Measurements from ENCODE around the gene LAMA2.

Gene LAMA2

DNA sequence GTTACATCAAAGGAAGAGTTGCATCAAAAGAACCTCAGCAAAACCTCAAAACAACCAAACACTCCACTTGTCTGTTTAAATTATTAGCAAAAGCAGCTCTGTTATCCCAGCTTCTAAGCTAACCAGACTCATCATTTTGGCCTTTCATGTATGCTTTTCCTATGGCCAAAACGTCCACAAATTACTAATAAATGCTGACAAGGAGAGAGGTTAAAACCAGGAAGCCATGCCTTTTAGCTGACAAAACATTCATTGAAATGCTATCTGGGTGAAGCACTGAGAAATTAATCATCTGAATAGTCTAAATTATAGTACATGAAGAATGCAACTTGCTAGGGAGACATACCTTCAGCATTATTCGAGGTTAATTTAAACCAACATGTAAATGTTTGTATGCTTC is 80.6 kb downstream of the LAMA2 start:
- no peak for TF ChIP-seq SIN3A (IDR thresholded peaks at IDR 0.05; ENCODE audit: borderline replicate concordance, insufficient read depth, low read length)
- TF ChIP-seq, protein P1, sequence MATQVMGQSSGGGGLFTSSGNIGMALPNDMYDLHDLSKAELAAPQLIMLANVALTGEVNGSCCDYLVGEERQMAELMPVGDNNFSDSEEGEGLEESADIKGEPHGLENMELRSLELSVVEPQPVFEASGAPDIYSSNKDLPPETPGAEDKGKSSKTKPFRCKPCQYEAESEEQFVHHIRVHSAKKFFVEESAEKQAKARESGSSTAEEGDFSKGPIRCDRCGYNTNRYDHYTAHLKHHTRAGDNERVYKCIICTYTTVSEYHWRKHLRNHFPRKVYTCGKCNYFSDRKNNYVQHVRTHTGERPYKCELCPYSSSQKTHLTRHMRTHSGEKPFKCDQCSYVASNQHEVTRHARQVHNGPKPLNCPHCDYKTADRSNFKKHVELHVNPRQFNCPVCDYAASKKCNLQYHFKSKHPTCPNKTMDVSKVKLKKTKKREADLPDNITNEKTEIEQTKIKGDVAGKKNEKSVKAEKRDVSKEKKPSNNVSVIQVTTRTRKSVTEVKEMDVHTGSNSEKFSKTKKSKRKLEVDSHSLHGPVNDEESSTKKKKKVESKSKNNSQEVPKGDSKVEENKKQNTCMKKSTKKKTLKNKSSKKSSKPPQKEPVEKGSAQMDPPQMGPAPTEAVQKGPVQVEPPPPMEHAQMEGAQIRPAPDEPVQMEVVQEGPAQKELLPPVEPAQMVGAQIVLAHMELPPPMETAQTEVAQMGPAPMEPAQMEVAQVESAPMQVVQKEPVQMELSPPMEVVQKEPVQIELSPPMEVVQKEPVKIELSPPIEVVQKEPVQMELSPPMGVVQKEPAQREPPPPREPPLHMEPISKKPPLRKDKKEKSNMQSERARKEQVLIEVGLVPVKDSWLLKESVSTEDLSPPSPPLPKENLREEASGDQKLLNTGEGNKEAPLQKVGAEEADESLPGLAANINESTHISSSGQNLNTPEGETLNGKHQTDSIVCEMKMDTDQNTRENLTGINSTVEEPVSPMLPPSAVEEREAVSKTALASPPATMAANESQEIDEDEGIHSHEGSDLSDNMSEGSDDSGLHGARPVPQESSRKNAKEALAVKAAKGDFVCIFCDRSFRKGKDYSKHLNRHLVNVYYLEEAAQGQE (IDR thresholded peaks at IDR 0.05; ENCODE audit: insufficient read depth in 1 of 2, low read depth in 2 of 2, low read length in 2 of 2), result no peak
- TF ChIP-seq POLR2AphosphoS5 (IDR thresholded peaks at IDR 0.05; ENCODE audit: low read depth, low read length), result no peak
- no peak for TF ChIP-seq FOXP2 (optimal IDR thresholded peaks at IDR 0.05; ENCODE audit: borderline replicate concordance, extremely low read depth, extremely low read length, insufficient read depth)
- no peak for TF ChIP-seq TAF1 (IDR thresholded peaks at IDR 0.05; ENCODE audit: borderline replicate concordance, insufficient read depth, low read length)

- no peak for TF ChIP-seq POLR2AphosphoS5 (IDR thresholded peaks at IDR 0.05; ENCODE audit: low read depth, low read length)
- no peak for TF ChIP-seq SIN3A (IDR thresholded peaks at IDR 0.05; ENCODE audit: borderline replicate concordance, insufficient read depth, low read length)
- no peak for TF ChIP-seq FOXP2 (optimal IDR thresholded peaks at IDR 0.05; ENCODE audit: borderline replicate concordance, extremely low read depth, extremely low read length, insufficient read depth)
- TF ChIP-seq, protein P1 (IDR thresholded peaks at IDR 0.05; ENCODE audit: insufficient read depth in 1 of 2, low read depth in 2 of 2, low read length in 2 of 2), result no peak
- TF ChIP-seq TAF1 (IDR thresholded peaks at IDR 0.05; ENCODE audit: borderline replicate concordance, insufficient read depth, low read length), result no peak
Measured at GRCh38 chr6:128964233-128964755, 81.4 kb downstream of the LAMA2 start.

DNA sequence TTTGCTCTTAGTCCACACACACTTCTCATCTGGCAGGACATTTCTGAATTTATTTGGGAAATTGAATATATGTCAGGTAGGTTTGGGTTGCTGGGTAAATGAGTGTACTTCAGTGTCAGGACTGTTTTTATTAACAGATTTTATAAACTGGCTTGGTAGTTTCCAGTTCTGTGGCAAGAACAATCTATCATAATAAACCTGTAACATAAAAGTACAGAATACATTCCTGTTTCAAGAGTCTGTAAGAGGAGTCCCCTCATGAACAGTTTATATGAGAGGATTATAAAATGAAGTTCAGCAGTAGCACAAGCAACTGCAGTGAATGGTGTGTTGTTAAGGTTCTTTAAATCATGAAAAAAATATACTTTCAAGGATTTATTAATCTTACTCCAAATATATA is 81.8 kb downstream of the LAMA2 start:
- no peak for TF ChIP-seq SIN3A (IDR thresholded peaks at IDR 0.05; ENCODE audit: borderline replicate concordance, insufficient read depth, low read length)
- TF ChIP-seq, protein P1 (IDR thresholded peaks at IDR 0.05; ENCODE audit: insufficient read depth in 1 of 2, low read depth in 2 of 2, low read length in 2 of 2), result no peak
- TF ChIP-seq POLR2AphosphoS5 (IDR thresholded peaks at IDR 0.05; ENCODE audit: low read depth, low read length), result no peak
- no peak for TF ChIP-seq FOXP2 (optimal IDR thresholded peaks at IDR 0.05; ENCODE audit: borderline replicate concordance, extremely low read depth, extremely low read length, insufficient read depth)
- no peak for TF ChIP-seq TAF1 (IDR thresholded peaks at IDR 0.05; ENCODE audit: borderline replicate concordance, insufficient read depth, low read length)

DNA sequence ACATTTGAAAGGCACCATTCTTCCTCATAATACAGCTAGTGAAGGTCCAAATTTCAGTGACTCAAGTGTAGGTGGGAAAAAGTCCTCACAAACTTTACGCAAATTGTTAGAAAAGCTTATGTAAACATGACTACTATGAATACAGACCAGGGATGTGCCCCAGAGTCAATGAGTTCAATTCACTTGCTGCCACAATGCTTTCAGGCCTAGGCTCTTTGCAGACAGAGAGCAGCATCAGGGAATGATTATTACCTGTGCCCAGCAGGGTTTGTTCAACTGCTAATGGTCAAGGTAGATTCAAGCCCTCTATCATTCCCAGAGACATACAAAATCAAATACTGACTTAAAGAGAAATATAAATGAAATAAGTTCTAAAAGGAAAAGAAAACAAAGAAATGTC is 84.0 kb downstream of the LAMA2 start:
- TF ChIP-seq, protein P1 (IDR thresholded peaks at IDR 0.05; ENCODE audit: insufficient read depth in 1 of 2, low read depth in 2 of 2, low read length in 2 of 2), result no peak
- TF ChIP-seq POLR2AphosphoS5 (IDR thresholded peaks at IDR 0.05; ENCODE audit: low read depth, low read length) (no peak), TAF1 (IDR thresholded peaks at IDR 0.05; ENCODE audit: borderline replicate concordance, insufficient read depth, low read length) (no peak), SIN3A (IDR thresholded peaks at IDR 0.05; ENCODE audit: borderline replicate concordance, insufficient read depth, low read length) (no peak), FOXP2 (optimal IDR thresholded peaks at IDR 0.05; ENCODE audit: borderline replicate concordance, extremely low read depth, extremely low read length, insufficient read depth) (no peak)

DNA sequence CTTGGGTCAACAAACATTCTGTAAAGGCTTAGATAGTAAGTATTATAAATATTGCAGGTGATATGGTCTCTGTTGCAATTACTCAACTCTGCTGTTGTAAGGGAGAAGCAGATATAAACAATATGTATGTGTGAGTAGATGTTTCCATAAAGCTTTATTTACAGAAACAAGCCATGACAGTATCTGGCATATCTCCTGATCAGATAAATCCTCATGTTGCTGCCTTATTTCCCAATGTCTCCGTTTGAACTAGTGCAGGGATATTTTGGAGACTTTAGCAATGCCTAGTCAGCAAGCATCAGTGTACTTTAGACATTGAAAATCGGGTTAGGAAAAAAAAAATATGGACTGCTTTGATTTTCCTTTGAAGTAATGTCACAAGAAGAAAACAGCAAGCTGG is 96.1 kb downstream of the LAMA2 start:
- no peak for TF ChIP-seq POLR2AphosphoS5 (IDR thresholded peaks at IDR 0.05; ENCODE audit: low read depth, low read length)
- no peak for TF ChIP-seq FOXP2 (optimal IDR thresholded peaks at IDR 0.05; ENCODE audit: borderline replicate concordance, extremely low read depth, extremely low read length, insufficient read depth)
- TF ChIP-seq TAF1 (IDR thresholded peaks at IDR 0.05; ENCODE audit: borderline replicate concordance, insufficient read depth, low read length), result no peak
- TF ChIP-seq SIN3A (IDR thresholded peaks at IDR 0.05; ENCODE audit: borderline replicate concordance, insufficient read depth, low read length), result no peak
- TF ChIP-seq, protein P1 (IDR thresholded peaks at IDR 0.05; ENCODE audit: insufficient read depth in 1 of 2, low read depth in 2 of 2, low read length in 2 of 2), result no peak

Measured in PFSK-1 (cell line).